GM21825 (cell line): Measurements from ENCODE around the gene GCAT.

Experiments
- ATAC-seq: cut with Tn5 transposase; IDR thresholded peaks from one replicate; pipeline ENCODE4 v1.9.1; 2021; ENCODE audit warnings: mild to moderate bottlenecking, moderate library complexity; ENCODE audit not compliant: unreplicated experiment

The GCAT gene

DNA sequence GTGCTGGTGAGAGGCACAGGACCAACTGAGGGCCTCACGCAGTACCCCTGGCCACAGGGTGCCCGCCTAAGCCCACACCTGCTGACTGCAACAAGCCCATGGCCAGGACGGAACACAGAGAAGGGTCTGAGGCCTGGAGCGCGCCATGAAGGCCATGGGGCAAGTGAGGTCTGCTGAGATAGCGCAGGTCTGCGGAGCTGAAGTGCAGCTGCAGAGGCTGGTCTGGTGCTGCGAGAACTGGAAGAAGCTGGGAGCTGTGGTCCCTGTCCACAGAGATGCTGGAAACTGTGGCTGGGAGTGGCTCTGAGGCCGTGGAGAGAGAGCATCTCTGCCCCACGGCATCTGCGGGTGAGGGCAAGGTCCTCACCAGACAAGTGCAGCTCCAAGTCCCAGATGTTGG is 23.7 kb downstream of the GCAT start:
- ATAC-seq, result no peak

DNA sequence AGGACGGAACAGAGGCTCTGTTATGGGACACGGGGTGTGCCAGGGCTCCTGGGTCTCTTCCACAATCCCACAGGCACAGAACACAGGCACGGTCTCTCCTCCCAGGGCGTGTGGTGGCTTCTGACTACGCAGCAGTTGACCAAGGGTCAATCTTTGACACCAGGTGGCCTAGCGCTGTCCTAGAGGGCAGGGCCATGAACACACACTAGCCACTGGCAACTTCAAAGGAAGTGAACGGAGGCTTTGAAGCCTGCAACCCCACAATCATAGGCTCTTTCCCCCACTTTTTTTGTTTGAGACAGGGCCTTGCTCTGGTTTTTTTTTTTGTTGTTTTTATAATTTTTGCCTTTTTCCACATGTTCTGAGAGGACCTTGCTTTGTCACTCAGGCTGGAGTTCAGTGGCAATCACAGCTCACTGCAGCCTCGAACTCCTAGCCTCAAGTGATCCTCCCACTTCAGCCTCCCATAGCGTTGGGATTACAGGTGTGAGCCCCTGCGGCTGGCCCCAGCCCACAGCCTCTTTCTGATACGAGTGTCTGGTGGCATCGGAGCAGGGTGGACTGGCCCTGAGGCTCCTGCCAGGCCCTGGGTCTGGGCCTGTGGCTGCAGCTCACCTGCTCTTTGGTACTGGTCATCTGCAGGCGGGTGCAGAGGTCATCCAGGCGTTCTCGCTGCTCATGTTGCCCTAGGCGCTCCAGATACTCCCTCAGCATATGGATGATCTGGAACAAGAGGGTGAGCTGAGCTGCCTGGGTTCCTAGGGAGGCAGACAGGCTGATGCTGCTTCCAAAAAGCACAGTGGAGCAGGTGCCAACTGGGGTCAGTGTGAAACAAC is 24.5 kb downstream of the GCAT start:
- ATAC-seq, result no peak

DNA sequence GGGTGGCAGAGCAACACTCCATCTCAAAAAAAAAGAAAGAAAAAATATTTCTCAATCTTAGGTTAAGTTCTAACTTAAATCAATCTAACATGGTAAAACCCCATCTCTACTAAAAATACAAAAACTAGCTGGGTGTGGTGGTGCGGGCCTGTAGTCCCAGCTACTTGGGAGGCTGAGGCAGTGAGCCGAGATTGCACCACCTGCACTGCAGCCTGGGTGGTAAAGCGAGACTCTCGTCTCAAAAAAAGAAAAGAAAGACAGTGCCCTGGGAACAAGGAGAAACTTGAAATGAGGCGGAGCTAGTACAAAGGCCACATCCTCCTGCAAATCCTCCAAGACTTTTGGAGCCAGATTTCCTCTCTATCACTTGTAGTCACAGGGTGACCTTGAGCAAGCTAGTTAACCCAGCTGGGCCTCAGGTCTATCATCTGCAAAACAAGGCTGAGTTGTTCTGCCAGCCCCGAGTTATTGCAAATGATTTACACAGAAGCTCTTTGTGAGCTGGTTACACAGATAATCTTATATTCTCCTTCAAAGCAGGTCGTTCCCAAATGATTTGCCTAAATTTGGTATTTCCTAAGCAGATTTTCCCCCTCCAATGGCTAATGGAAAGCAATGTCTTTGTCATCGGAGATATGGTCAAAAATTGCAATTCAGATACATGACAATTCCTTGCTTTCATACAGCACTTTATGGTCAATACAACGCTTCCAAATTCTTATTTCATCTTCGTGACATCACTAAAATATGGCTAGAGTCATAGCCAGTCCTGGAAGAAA is 34.5 kb downstream of the GCAT start:
- no peak for ATAC-seq

DNA sequence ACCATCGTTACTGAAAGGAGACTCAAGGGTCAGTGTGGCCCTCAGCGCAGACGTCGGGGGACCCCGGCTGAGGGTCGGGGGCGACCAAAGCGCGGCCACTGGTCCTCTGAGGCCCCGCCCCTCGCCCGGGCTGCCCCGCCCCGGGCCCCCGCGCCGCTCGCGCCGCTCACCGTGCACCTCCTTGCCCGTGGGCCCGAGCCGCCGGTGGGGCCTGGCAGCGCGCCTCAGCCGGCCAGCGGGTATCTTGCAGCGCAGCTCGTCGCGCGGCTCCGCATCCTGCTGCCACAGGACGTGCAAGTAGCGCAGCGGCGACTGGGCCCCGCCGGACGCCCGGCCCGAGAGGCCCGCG is 36.0 kb downstream of the GCAT start:
- peak; percentile 43 for ATAC-seq

DNA sequence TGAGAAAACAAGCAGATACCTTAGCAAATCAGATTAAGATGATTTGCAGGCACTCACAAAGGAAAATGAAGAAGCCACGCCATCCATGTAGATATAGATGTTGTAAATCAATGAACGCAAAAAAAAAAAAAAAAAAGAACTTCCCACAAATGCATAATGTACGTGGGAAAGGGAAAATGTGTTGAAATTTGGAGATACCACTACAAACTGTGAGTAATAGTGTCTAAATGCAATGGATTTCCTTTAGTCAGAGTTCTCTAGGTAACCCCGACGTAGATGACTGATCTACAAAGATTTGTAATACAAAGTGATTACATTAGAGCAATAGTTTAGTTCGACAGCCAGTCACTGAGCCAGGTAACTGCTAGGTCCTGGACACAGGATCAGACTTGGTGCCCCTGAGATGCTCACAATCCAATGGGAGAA is 37.2 kb downstream of the GCAT start:
- ATAC-seq, result no peak

DNA sequence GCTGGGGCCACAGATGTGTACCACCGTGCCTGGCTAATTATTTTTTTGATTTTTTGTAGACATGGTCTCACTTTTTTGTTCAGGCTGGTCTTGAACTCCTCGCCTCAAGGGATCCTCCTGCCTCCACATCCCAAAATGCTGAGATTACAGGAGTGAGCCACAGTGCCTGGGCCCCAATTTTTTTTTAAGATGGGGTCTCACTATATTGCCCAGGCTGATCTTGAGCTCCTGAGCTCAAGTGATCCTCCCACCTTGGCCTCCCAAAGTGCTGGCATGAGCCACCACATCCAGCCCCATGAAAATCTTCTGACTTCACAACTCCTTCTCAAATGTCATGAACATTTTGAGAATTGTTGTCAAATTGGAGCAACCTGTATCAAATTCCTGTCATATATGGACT is 38.7 kb downstream of the GCAT start:
- ATAC-seq, result no peak

DNA sequence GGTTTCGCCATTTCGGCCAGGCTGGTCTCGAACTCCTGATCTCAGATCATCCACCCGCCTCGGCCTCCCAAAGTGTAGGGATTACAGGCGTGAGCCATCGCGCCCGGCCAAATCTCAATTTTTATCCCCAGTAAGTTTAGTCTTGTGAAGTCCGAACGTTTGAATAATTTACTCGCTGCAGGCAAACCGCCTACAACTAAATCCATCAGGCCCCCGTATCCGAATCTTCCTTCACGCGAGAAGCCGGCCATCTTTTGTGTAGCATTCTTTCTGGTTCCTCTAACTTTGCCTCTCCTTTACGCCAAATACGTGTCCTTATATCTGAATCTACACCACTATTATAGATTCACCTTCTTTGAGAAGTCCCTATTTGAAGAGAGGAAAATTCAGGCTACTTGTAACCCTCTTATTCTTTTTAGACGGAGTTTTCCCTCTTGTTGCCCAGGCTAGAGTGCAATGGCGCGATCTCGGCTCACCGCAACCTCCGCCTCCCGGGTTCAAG is 40.9 kb downstream of the GCAT start:
- ATAC-seq, result no peak

DNA sequence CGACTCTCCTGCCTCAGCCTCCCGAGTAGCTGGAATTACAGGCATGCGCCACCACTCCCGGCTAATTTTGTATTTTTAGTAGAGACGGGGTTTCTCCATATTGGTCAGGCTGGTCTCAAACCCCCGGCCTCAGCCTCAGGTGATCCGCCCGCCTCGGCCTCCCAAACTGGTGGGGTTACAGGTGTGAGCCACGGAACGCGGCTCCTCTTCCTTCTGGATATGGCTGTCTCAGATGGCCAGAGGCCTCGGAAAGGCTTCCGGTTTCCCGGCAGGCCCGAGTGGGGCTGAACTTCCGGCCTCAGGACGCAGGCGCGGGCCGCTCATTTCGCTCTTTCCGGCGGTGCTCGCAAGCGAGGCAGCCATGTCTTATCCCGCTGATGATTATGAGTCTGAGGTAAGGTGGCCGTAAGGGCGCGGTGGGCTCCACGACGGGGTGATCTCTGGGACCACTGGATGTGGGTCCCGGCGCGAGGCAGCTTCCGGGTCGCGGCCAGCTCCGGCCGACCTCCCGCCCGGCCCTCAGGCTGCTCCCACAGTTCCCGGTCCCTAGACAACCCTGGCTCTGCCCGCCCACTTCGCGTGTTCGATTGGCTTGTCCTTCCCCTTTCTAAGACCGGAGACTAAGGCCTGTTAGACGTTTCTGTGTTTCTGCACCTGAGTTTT is 41.5 kb downstream of the GCAT start, which contains the start of gene EIF3L:
Gene EIF3L (plus strand): TSS at position 331 of the 663 bp plus-strand sequence. CDS start 31 bp downstream, at position 362.
- peak; percentile 70 for ATAC-seq

DNA sequence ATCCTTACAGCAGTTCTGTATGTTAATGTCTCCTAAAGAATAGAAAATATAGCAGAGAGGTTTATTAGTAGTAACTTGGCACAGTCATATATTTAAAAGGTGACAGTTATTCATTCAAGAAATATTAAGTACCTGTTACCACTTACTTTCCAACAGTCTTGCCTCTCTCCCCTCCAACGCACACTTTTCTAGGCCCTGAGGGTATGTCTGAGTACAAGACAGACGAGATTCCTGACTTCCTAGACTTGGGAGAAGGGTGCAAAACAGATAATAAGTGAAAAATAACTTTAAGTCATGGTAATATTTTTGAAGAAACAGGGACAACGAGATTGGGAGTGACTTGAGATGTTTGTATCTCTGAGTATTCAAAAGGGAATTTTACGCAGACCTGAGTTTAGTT is 43.1 kb downstream of the GCAT start:
- no peak for ATAC-seq

DNA sequence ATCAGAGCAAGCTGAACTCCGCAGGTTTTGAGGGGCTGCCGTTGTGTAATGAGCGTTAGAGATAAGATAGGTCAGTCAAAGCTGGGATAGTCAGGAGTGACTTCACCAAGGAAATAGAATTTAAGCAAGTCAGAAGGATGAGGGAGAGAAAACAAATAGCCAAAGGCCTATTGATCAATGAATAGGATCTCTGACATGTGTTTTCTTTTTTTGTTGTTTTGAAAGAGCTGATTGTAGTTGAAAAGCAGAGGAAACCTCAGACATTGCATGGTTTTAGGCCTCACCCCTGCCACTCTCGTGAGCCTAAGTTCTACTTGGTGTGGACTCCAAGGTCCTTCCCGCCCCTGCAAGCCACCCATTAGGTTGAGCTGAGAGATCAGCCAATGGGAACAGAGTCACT is 44.7 kb downstream of the GCAT start:
- no peak for ATAC-seq

DNA sequence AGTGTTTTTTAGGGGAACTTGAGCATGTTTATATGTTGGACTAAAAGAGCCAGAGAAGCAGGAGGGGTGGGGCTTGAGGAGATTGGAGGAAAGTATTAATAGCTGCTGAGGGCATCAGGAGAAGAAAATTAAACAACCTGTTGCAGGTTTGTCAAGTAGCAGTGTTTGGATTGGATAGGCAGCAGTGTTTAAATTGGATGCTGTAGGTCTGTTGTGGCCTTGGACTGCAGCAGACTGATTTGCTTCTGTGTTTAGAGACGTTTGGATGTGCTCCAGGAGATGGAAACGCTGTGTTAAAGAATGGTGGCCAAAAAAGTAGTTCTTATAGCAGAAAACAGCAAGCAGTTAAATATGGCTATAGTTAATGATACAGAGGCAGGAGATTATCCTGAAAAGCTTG is 47.2 kb downstream of the GCAT start:
- ATAC-seq, result no peak

DNA sequence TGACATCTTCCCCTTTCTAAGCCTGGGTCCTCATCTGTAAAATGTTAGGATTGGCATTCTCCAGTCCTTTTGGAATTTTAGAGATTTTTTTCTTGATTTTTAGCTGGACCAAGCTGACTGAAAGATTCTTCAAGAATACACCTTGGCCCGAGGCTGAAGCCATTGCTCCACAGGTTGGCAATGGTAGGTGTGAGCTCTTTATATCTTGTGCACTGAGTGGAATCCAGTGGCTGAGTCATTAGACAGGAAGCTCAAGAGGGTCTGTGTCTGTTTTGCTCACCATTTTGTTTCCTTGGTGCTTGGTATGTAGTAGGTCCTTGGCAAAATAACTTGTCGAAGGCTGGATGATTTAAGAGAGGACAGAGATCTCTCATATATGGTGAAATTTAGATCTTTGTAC is 47.7 kb downstream of the GCAT start:
- no peak for ATAC-seq

DNA sequence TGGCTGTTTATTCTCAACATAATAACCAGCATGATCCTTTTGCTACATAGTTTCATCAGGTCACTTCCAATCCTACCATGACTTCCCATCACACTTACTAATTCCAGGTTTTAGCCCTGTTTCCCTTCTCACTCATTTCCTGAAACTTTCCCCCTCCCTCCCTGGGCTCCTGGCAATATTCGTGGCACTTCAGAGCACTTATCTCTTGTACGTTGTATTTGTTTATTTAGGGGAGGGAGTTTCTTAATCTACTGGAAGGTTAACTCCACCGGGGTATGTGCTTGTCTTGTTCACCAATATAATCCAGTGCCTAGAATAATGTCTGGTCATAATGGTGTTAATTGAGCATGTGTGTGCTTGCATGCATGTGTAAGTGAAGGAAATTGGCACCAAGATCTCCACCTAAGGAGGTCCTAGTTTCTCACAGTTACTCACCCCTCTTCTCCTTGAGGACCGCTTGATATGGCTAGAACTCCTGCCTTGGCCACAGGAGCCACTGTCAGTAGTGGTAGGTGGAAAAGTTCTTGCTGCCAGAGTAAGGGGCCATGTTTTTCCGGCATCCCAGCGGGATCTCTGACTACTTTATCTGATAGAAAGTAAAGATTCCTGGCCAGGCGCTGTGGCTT is 53.2 kb downstream of the GCAT start:
- ATAC-seq, result no peak

DNA sequence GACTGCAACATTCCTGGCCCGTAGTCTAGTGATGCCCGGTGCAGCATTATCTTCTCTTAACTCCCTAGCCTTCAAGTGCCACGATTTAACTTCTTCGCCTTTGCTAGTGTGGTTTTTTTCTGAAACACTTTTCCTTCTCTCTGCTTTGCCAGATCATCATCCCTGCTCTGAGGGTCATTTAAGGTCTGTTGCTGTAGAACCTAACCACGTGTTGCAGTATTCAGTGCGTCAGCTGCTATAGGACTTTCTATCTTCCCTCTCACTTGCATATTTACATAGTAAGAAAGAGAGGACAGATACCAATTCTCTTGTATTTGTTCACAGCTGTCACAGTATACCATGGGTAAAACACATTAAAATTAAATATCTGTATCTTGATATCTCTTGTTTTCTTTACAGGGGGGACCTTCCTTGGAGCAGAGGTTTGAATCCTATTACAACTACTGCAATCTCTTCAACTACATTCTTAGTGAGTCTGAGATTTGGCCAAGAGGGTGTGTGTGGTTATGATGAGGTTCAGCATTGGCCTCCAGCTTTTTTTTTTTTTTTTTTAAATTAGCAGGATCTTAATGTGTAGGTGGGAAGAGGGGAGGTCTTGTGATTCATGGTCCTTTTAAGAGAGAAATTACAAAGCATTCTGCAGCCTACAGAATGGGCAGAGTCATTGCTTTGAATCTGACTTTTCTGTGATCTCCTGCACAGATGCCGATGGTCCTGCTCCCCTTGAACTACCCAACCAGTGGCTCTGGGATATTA is 55.0 kb downstream of the GCAT start:
- no peak for ATAC-seq

DNA sequence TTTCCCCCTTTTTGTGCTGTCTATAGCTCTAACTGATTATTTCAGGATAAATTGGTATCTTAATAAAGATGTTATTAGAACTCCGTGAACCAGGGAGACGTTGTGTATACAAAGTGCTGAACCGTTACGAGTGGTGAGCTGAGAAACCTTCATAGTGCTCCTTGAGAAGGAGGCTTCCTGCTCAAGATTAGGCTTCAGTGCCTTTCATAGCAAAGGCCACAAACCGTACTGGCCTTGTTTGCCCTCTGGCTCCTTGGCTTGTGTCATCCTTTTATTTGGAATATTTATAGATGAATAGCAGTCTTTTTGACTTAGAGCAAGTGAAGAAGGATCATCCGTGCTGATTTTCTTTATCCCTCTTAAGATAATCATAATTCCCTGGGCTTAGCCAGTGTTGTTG is 57.8 kb downstream of the GCAT start:
- no peak for ATAC-seq
